HG02763 (cell line): Measurements from ENCODE around the gene COG2.
"Not testable (repeated sequence)": the region's sequence is repeated elsewhere in the genome, so short reads cannot be mapped to it uniquely, and the experiment has no call there.

Experiments used
- ATAC-seq: cut with Tn5 transposase; IDR thresholded peaks from one replicate; pipeline ENCODE4 v1.9.1; 2021; ENCODE audit warnings: mild to moderate bottlenecking, moderate library complexity; ENCODE audit not compliant: unreplicated experiment

COG2 gene

GRCh38 chr1:230642263-230642959 is at the start of gene COG2:
Gene COG2 (plus strand): TSS chr1:230642481. CDS start chr1:230642607, 126 bp downstream.
- peak; percentile 98 for ATAC-seq

GRCh38 chr1:230592848-230593414 is 49.4 kb upstream of the COG2 start:
- no peak for ATAC-seq

GRCh38 chr1:230594214-230594773 is 48.0 kb upstream of the COG2 start:
- no peak for ATAC-seq

GRCh38 chr1:230595181-230595580 is 47.1 kb upstream of the COG2 start:
- no peak for ATAC-seq

- ATAC-seq, result no peak
Observed at GRCh38 chr1:230596306-230596705, 46.0 kb upstream of the COG2 start.

GRCh38 chr1:230598745-230599144 is 43.5 kb upstream of the COG2 start:
- ATAC-seq, result no peak

GRCh38 chr1:230599926-230600656 is 42.2 kb upstream of the COG2 start:
- no peak for ATAC-seq

- not testable (repeated sequence) for ATAC-seq
Observed at GRCh38 chr1:230600657-230601400, 41.5 kb upstream of the COG2 start.

GRCh38 chr1:230609208-230609607 is 33.1 kb upstream of the COG2 start:
- no peak for ATAC-seq

GRCh38 chr1:230610589-230610988 is 31.7 kb upstream of the COG2 start:
- ATAC-seq, result no peak

GRCh38 chr1:230611128-230611877 is 31.0 kb upstream of the COG2 start:
- no peak for ATAC-seq

GRCh38 chr1:230611878-230612235 is 30.4 kb upstream of the COG2 start:
- no peak for ATAC-seq

GRCh38 chr1:230612651-230613050 is 29.6 kb upstream of the COG2 start:
- ATAC-seq, result no peak

- no peak for ATAC-seq
Observed at GRCh38 chr1:230614121-230614520, 28.2 kb upstream of the COG2 start.

GRCh38 chr1:230618537-230618936 is 23.7 kb upstream of the COG2 start:
- ATAC-seq, result no peak

- ATAC-seq, result no peak
Observed at GRCh38 chr1:230620649-230621323, 21.5 kb upstream of the COG2 start.

GRCh38 chr1:230621324-230622030 is 20.8 kb upstream of the COG2 start:
- no peak for ATAC-seq

- no peak for ATAC-seq
Observed at GRCh38 chr1:230622151-230622550, 20.1 kb upstream of the COG2 start.

- no peak for ATAC-seq
Observed at GRCh38 chr1:230624097-230624713, 18.1 kb upstream of the COG2 start.
